ENCODE data around the gene FOXP1. TPM values are rescaled to one million over a fixed set of nuclear protein-coding genes. Genes with fewer than 3 reads are reported as not detected.

Gene FOXP1
- total and polyA plus RNA-seq, 8 donors = 13.4 to 74.1 (median 44.1) TPM

DNA sequence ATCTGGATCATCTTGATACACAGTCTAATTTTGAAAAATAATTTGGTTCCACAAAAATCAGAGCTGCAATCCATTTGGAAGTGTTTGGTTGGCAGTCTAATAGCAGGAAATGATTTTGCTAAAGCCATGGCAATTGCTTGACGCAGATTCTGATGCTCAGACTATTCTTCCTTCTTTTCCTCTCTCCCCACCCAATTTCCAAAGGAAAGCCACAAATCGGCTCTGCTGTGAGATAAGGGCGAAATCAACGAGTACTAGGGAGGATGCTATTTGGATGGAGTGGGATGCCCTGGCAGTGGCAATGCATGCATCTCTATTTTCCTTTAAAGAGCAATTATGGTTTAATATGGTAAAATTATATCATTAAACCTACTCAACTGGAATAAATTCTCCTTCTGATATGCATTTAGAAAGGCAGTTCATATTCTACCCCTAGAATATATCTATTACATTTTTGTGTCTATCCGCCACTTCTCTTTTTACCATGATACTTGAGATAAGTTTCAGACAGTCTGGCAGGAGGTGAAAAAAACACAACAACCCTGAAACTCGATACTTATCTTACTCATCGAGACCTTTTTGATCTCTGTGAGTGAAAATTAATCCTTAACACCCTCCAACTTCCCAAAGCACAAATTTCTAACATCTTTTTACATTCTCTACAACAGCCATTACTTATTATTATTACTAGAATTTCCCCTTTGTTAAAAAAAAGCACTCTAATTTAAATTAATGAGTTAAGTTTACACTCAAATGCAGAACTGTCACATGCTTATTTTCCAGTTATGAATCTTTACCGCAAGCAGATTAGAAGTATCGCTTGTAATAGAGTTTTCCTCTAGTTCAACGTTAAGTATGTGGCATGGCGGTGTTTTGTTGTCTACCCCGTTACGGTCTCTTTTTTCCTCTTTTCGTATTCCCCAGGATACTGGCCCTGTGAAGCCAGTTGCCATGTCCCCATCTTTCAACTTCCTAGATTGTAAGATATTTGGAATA is 433.3 kb downstream of the FOXP1 start:
- no peaks in the 10 kb centered on the region for H3K27me3 ChIP-seq
- H3K4me3 ChIP-seq = no peak overlapping the region
- no peaks in the 10 kb centered on the region for H3K4me1 ChIP-seq
- DNase-seq (no peak), ATAC-seq (no peak), FAIRE-seq (no peak)
- 76 to 78% methylated on average over 14 of the region's 14 CpGs for WGBS, 2 donors
- H3K9me3 ChIP-seq = no peaks in the 10 kb centered on the region
- H3K27ac ChIP-seq = no peak overlapping the region
- no peak for TF ChIP-seq CTCF (IDR thresholded peaks at IDR 0.05)
- intact Hi-C loops (cut with DNase I) = no loop called here
- H3K36me3 ChIP-seq = no peaks in the 10 kb centered on the region

GRCh38 chr3:71148455-71149060 is 435.0 kb downstream of the FOXP1 start:
- Histone ChIP-seq H3K4me1 (no peaks in the 10 kb centered on the region), H3K27me3 (no peaks in the 10 kb centered on the region), H3K36me3 (no peaks in the 10 kb centered on the region), H3K4me3 (no peak overlapping the region), H3K27ac (no peak overlapping the region), H3K9me3 (no peaks in the 10 kb centered on the region)
- no peak for TF ChIP-seq CTCF (IDR thresholded peaks at IDR 0.05)
- WGBS, 2 donors = 45 to 51% methylated on average over 1 of the region's 1 CpG
- no peak for ATAC-seq
- DNase-seq = no peak
- no peak for FAIRE-seq
- intact Hi-C loops (cut with DNase I) = no loop called here

DNA sequence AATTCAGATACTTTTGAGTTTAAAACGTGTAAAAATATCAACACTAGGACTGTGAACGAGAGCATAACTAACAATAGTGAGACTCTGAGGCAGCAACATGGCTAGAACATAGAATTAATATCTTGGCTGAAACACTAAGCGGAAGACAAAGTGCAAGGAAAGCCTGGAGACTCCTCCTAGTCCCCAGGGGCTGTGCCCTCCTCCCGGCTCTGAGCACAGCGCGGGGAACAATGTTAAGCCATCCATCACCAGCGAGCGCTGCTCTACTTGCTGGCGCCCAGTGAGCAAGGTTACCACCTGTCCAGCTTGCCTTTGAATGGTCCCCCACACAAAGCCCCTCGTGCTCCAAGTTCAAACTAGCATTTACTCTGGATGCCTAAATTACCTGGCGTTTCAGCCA is 436.9 kb downstream of the FOXP1 start:
- no peak for TF ChIP-seq CTCF (IDR thresholded peaks at IDR 0.05)
- H3K27me3 ChIP-seq = no peaks in the 10 kb centered on the region
- no peaks in the 10 kb centered on the region for H3K36me3 ChIP-seq
- ATAC-seq (no peak), DNase-seq (no peak), FAIRE-seq (no peak)
- no peak overlapping the region for H3K27ac ChIP-seq
- no peaks in the 10 kb centered on the region for H3K9me3 ChIP-seq
- WGBS, 2 donors = 81 to 90% methylated on average over 11 of the region's 11 CpGs
- no peak overlapping the region for H3K4me3 ChIP-seq
- intact Hi-C loops (cut with DNase I) = no loop called here
- peaks cover 0 to 4% (median 3%) of the 10 kb centered on the region in 3 donors for H3K4me1 ChIP-seq

DNA sequence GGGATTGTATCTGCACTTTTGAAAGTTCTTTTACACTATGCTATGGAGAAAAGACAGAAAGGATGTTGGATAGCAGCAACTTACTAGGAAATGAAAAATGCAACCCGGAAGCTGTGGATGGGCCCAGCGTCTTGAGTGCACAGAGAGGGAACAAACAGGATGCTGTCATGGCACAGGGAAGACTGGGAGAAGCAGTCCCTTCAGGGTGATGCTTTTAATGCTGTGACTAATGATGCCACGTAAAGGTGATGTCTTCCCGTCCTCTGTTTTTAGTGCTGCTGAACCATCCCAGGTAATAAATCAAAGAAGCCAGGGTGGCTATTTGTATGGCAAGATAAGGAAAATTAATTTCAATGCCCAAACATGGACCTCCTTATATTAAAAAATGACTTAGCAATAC is 437.6 kb downstream of the FOXP1 start:
- no peaks in the 10 kb centered on the region for H3K36me3 ChIP-seq
- 82 to 91% methylated on average over 4 of the region's 4 CpGs for WGBS, 2 donors
- DNase-seq (no peak), FAIRE-seq (no peak), ATAC-seq (no peak)
- H3K27me3 ChIP-seq = no peaks in the 10 kb centered on the region
- no peak overlapping the region for H3K27ac ChIP-seq
- intact Hi-C loops (cut with DNase I) = no loop called here
- H3K9me3 ChIP-seq = no peaks in the 10 kb centered on the region
- H3K4me3 ChIP-seq = no peak overlapping the region
- TF ChIP-seq CTCF (IDR thresholded peaks at IDR 0.05) = no peak
- H3K4me1 ChIP-seq = peaks cover 0 to 8% (median 3%) of the 10 kb centered on the region in 3 donors
